HG03457 (cell line): ENCODE results near the gene TPSD1.
"Not testable (repeated sequence)": the region's sequence is repeated elsewhere in the genome, so short reads cannot be mapped to it uniquely, and the experiment has no call there.

Experiments
- ATAC-seq: cut with Tn5 transposase; IDR thresholded peaks from one replicate; pipeline ENCODE4 v1.9.1; 2021; ENCODE audit warnings: moderate number of reproducible peaks; ENCODE audit not compliant: unreplicated experiment

The TPSD1 gene

DNA sequence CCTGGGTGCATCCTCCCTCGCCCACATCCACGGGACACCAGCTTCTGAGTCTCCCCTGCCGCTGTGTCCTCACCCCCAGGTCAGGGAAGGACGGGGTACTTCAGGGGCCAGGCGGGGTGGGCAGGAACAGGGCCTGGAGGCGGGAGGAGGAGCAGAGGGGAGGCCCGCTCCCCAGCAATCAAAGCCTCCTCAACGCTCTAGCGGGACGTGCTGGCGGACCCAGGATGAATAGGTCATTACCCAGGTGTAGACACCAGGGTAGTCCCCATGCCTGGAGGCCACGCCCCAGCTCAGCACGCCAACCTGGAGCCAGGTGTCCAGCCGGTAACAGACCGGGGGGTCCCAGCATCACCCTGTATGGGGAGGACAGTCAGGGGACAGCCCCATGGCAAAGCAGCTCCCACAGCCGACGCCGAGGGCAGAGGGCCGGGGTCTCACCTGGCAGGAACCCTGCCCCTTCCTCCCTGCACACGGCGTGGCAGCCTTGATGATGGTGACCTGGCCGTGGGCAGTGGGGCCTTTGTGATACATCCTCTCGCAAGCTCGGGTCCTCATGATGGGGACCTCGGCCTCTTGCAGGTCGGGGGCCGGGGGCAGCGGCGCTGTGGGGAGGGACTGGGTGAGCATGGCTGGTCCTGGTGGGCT is 24.2 kb downstream of the TPSD1 start:
- no peak for ATAC-seq

DNA sequence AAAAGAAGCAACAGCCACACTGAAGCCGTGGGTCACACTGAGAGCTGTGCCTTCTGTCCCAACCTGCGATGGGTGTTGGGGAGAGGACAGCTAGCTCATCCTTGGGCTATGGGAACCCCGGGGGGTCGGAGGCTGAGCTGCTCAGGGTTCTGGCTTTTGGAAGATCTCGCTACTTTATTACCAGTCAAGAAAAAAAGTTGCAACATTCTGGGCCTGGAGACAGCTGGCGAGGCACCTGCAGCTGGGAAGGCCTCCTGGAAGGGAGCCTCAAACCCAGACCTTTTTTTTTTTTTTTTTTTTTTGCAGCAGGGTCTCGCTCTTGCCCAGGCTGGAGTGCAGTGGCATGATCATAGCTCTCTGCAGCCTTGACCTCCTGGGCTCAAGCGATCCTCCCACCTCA is 24.9 kb downstream of the TPSD1 start:
- no peak for ATAC-seq

DNA sequence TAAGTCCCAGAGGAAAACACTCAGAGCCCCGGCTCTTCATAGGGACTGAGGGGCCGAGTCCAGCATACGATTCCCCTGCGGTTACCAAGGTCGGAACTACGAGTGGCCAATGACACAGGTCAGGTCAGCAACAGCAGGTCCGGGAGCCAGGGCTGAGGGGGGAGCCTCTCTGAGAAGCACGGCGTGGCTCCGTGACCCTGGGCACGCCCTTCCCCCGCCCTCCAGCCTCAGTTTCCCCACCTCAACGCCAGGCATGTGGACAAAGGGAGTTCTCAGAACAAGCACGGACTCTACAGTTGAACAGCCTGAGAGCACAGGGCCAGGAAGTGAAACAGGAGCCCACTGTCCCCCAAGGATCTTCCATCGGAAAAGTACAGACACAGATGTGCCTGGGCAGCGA is 25.6 kb downstream of the TPSD1 start:
- no peak for ATAC-seq

DNA sequence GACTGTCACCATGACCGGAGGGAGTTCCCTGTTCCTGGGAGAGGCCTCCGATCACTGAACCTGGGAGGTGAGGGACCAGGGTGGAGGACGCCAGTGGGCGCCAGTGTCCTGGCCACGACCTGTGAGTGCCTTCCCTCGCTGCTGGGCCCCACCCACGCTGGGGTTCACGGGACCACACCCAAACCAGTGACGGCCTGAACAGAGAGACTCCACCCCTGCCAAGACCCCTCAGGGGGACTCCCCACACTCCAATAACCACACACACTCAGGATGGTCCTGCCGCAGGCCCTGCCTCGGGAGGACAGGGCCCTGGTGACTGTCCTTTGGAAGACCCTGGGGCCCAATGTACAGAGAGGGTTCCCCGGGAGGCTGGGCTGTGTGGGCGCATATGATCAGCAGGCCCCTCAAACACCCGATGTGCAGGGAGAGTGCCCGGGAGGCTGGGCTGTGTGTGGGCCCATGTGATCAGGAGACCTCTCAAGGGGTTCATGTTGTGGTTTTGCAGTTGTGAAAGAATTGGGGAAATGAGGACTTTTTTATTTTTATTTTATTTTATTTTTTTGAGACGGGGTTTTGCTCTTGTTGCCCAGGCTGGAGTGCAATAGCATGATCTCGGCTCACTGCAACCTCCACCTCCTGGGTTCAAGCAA is 26.6 kb downstream of the TPSD1 start:
- ATAC-seq: no peak

DNA sequence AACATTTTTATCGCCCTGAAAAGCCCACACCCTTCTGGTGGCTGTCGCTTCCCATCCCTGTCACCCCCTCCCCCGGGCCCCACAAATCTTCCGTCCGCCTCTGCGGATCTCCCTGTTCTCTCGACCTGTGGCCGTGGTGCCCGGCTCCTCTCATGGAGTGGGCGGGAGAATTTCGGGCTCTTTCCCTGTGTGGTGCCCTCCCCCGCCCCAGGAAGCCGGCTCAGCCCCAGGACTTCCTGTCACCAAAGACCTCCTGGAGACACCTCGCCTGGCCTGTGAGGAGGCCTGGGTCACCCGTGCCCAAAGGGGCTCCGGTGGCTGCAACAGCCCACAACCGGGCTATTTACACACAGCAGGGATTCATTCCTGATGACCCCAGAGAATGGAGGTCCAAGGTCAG is 27.4 kb downstream of the TPSD1 start:
- no peak for ATAC-seq

DNA sequence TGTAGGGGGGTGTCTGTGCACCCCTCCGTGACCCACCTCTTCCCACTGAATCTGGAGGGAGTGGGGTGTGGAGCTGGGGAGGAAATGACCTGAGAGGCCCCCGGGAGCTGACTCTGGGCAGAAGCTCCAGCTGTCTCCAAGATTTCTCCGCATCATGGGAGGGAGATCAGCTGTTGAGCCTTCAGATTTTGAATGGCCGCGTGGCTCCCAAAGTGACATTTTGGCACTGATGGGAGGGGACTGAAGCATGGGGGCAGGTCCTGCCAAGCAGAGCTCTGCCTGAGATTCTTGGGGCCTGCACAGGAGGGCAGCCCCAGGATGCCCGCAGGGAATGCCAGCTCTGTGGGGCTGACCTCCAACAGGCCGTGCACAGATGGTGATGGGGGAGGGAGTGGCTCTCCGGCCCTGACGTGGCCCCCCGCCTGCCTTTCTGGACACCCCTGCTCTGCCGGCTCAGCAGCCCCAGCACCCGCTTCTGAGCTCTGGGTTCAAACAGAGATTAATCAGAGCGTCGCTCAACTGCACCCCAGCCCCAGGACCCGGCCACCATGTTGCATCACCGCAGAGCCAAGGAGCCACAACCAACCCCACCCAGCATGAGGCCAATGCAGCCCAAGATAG is 28.2 kb downstream of the TPSD1 start:
- no peak for ATAC-seq

DNA sequence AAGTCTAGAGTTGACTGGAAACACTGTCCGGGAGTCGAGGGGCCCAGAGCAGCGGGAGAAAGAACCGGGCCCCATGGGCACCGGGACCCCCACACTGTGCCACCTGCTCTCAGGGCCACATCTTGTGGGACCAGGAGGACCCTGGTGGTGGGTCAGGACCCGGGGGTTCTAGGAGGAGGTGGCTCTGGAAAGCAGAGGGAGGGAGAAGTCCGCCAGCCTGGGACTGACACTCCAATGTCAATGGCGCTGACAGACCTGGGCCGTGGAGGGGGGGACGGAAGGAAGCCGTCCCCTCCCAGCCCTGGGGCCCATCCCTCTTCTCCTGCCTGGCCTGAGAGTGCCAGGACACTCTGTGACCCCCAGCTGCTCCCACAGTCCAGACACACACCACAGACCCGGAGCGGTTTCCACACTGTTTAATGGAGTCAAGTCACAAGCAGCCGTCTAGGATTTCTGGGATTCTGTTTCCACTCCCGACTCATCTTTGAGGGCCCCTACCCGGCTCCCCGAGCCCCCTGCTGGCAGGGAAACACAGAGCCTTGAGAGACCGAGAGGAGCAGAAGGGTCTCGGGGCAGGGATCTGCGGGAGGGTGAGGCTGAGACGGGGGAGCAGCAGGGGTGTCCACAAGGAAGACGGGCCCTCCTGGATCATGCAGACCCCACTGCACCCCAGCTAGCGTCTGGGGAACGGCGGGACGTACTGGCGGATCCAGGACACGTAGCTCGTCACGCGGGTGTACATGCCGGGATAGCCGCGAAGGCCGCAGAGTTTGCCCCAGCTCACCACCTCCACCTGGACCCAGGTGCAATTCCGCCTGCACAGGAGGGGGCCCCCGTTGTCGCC is 30.0 kb downstream of the TPSD1 start:
- ATAC-seq: no peak

DNA sequence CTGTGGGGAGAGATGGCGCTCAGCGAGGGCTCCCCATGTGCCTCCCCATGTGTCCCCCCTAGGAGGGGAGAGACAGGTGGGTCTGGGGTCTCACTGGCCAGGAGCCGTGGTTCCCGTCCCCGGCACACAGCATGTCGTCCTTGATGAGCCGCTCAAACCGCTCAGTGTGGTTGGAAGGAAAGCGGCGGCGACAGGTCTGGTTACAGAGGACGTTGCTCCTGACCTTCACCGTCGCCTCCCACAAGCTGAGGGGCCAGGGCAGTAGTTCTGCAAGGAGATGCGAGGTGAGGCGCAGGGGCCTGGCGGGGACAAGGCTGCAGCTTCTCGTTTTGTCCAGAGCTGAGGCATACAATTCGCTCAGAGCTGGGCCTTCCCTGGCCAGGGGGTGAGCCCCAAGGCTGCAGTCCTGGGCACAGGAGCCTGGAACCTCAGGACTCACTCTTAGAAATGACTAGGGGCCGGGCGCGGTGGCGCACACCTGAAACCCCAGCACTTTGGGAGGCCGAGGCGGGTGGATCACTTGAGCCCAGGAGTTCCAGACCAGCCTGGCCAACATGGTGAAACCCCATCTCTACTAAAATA is 30.7 kb downstream of the TPSD1 start:
- no peak for ATAC-seq

DNA sequence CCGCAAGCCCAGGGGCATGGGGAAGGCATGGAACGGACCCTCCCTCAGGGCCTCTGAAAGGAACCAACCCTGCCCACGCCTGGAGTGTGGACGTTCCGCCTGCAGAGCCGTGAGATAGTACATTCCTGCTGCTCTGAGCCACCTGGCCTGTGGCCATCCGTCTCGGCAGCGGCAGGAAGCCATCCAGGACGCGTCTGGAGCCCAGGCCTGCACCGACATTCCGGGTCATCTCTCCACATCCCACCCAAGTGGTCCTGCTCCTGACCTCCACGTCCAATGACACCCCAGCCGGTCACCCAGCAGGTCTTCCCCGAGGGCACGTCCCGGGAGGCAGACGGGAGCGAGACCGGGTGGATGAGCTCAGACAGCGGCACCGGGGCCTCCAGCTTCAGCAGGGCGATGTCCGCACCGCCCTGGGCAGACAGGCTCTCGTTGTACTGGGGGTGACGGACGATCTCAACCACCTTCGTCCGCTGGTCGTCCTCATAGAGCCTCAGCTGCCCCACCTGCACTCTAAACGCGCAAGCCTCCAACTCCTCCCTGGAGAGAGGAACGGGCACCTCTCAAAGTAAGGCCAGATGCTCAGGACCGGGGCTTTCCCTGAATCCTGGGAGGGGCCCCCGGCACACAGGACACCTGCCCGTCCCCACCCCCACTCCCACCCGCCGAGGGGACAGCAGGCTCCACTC is 32.3 kb downstream of the TPSD1 start:
- ATAC-seq: no peak

DNA sequence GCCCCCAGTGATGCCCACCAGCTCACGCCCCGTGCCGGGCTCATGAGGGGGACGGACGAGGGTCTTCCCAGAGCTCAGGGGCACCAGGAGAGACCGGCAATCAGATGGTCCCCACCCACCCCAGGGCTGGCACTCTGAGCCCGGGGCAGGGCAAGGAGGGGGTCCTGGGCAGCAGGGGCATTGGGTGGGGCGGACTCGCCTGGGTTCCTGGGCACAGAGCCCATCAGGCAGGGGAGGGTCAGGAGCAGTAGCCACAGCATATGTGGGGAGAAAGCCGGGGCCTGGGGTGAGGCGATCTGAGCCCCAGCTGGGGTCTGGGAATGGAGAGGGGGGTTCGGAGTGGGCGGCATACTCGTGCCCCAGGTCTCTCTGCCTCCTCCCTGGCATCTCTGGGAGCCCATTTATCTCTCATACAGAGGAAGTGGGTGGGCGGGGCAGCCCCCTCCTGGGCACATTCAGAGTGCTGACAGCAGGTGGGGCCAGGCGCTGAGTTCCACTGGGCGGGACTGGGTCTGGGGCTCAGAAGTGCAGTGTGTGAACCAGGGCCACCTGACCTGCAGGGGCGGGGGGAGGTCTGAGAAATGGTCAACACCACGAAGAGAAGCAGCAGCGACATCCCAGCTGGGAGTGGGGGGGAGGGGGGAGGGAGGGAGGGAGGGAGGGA is 33.1 kb downstream of the TPSD1 start:
- no peak for ATAC-seq

DNA sequence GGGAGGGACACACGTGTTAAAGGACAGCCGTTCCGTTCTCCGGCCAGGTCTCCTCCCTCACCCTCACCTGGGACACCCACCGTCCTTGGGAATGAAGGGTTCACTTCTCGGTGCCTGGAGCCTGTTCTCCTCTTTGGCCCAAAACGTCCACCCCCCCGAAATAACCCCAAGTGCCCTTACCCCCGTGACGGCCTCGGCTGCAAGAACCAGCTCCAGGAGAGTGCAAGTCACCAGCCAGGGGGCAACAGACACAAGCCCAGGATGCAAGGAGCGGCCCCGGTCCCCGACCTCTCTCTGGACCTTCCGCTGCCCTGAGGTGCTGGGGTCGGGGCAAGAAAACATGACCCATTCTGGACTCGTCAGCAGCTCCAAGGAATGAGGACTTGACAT is 33.6 kb downstream of the TPSD1 start:
- ATAC-seq: no peak

DNA sequence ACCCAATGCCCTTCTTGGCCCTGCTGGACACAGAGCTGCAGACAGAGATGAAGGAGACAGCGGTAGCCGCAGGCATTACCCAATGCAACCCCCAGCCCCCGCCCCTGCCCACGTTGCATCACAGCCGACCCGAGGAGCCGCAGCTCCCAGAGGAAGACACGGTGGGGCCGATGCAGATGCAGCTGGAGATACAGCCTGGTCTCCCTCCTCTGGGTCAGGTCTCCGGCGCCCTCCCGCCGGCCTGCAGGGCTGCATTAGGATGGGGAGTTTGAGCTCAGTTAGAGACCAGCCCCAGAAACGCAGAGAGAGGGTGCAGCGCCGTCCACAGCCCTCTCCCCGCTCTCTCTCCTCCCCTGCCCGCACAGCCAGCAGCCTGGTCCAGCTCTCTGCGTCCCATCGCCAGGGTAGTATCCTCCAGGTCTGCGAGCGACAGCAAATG is 34.2 kb downstream of the TPSD1 start:
- no peak for ATAC-seq

DNA sequence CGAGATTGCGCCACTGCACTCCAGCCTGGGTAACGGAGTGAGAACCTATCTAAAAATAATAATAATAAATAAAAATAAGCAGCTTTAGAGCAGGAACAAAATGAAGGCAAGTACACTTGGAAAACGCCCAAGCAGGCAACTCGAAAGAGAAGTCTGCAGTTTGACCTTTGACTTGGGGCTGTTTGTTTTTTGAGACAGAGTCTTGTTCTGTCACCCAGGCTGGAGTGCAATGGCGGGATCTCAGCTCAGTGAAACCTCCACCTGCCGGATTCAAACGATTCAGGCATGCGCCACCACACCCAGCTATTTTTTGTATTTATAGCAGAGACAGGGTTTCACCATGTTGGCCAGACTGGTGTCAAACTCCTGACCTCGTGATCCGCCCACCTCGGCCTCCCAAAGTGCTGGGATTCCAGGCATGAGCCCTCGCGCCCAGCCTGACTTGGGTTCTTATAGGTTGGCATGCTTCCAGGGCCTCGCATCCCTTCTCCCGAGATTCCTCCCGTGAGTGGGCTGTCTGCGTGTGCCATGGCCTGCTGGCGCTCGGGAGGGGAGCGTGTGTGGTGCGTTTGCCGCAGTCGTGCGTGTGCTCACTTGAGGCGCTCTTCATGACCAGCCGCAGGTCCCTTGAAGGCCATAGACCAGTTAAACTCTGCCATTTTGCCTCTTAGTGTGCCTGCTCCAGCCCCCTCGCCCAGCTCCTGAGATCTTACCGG is 35.1 kb downstream of the TPSD1 start:
- no peak for ATAC-seq

DNA sequence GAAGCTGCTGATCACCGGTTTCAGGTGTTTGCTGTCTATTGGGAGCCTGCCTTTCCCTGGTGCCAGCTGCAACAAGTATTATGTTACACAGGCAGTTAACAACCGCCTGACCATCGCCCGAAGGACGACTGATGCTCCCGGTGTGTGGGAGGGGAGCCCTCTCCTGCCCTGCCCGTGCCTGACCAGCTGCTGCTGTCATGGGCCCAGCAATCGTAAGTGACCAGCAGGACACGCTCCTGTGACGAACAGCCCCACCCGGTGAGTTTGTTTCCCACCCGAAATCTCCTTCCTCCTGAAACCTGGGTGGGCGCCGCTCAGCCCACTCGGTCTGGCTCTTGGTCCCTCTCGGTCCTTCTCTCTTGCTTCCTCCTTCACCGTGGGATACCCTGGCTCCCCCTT is 35.7 kb downstream of the TPSD1 start:
- ATAC-seq: no peak

DNA sequence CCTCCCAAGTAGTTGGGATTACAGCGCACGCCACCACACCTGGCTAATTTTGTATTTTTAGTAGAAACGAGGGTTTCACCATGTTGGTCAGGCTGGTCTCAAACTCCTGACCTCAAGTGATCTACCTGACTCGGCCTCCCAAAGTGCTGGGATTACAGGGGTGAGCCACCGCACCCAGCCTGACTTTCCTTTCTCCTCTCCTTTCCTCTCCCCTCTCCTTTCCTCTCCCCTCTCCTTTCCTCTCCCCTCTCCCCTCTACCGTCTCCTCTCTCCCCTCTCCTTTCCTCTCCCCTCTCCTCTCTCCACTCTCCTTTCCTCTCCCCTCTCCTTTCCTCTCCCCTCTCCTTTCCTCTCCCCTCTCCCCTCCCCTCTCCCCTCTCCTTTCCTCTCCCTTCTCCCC is 36.3 kb downstream of the TPSD1 start:
- ATAC-seq: not testable (repeated sequence)

DNA sequence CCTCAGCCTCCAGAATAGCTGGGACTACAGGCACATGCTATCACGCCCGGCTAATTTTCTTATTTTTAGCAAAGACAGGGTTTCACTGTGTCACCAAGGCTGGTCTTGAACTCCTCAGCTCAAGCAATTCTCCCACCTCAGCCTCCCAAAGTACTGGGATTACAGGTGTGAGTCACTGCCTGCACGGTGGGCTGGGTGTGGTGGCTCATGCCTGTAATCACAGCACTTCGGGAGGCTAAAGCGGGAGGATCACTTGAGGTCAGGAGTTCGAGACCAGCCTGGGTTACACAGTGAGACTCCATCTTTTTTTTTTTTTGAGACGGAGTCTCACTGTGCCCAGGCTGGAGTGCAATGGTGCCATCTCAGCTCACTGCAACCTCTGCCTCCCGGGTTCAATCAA is 36.9 kb downstream of the TPSD1 start:
- ATAC-seq: not testable (repeated sequence)

DNA sequence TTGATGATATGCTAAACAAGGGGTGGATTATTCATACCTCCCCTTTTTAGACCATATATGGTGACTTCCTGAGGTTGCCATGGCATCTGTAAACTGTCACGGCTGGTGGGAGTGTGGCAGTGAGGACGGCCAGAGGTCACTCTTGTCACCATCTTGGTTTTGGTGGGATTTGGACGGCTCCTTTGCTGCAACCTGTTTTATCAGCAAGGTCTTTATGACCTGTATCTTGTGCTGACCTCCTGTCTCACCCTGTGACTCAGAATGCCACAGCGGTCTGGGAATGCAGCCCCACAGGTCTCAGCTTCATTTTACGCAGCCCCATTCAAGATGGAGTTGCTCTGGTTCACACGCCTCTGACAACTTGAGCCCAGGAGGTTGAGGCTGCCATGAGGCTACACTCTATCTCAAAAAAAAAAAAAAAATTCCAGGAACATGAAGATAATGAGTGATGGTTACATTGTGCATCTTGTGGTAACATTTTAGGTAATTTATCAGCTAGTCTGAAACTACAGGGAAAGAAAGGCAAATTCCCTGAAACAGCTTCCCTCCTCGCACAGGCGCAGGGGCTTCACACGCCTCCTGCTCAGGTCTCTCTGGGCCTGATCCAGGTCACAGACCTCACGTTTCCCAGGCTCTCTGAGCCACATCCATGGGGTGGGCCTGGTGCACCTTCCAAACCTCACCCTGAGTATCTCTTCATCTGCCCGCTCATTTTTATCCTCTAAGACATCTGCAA is 38.2 kb downstream of the TPSD1 start:
- no peak for ATAC-seq

DNA sequence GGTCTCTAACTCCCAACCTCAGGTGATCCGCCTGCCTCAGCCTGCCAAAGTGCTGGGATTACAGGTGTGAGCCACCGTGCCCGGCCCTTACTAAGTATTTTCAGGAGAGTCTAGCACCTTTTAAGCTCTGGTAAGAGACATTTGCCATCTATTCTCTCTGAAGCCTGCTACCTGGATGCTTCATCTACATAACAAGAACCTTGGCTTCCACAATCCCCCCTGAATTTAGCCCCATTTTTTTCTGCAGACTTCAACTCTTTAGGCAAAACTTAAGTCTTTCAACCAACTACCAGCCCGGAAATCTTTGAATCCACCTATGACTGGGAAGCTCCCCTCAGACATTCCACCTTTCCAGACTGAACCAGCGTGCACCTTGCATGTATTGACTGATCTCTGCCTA is 39.6 kb downstream of the TPSD1 start:
- ATAC-seq: no peak

DNA sequence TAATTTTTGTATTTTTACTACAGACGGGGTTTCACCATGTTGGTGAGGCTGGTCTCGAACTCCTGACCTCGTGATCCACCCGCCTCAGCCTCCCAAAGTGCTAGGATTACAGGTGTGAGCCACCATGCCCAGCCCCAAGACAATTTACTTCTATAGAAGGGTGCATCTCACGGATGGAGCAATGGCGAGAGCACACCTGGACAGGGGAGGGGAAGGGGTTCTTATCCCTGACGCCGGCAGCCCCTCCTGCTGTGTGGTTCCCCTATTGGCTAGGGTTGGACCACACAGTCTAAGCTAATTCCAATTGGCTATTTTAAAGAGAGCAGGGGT is 40.8 kb downstream of the TPSD1 start:
- ATAC-seq: not testable (repeated sequence)
